Renal pelvis (tissue), 4 donors: ENCODE data around the gene CXorf58. TPM values are rescaled to one million over a fixed set of nuclear protein-coding genes. Genes with fewer than 3 reads are reported as not detected.

Experiments used
- DNase-seq: peaks from one replicate; pipeline ENCODE4 v3.0.0-alpha.2; 2013
- polyA plus RNA-seq, 3 donors: library from polyadenylated mRNA; unstranded; fragments of 120-200 nt; gene quantifications; one replicate each; pipeline ENCODE4 v1.2.1, GENCODE V29; 2013; ENCODE audit not compliant: insufficient read length in 3 of 3

The CXorf58 gene
- polyA plus RNA-seq, 3 donors = 0.21 to 0.34 (median 0.21) TPM

DNA sequence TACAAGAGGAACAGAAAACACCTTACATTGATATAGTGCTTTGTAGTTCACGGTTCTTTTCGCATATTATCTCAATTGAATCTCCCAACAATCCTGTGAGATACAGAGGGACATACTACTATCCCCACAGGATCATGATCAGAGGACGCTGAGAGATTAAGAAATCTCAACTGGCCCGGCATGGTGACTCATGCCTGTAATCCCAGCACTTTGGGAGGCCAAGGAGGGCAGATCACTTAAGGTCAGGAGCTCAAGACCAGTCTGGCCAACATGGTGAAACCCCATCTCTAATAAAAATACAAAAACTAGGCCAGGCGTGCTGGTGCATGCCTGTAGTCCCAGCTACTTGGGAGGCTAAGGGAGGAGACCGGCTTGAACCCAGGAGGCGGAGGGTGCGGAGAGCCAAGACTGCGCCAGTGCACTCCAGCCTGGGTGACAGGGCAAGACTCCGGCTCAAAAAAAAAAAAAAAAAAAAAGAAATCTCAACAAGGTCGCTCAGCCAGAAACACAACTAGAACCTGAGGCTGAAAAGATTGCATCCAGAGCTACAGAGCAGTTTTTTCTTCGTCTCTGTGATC is 7.5 kb upstream of the CXorf58 start:
- no peak for DNase-seq

DNA sequence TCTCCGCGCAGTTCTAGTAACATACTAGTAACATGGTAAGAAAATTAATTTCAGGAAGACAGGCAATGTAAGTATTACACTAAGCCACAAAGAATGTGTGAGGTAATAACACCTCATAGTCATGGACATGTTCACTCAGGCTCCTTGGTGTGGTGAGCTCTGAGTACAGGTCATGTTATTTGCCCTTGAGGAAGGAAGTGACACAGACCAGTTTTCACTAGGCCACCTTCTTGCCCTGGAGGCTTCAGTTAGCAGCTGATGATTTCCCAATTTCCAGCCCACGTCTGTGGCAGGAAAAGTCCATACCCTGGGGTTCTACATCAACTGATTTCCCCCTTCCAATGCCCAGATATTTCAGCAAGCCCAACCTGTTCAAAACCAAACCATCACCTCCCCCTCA is 6.7 kb upstream of the CXorf58 start:
- no peak for DNase-seq

DNA sequence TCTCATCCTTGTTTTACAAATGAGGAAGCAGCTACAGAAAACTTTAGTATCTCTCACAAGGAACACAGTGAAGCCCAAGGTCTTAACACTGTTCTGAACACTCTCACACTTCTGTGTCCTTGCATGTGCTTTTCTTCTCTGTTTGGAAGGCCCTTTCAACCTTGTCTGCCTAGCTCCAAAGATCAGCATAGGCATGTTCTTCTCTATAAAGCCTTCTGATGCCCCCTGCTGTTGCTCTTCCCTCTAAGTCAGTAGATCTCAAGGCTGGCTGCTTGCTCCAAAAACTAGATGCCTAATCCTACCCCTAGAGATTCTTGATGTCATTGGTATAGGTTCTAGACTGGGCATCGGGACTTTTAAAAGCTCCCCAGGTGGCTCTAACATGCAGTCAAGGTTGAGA is 6.0 kb upstream of the CXorf58 start:
- peak; percentile 65 for DNase-seq

DNA sequence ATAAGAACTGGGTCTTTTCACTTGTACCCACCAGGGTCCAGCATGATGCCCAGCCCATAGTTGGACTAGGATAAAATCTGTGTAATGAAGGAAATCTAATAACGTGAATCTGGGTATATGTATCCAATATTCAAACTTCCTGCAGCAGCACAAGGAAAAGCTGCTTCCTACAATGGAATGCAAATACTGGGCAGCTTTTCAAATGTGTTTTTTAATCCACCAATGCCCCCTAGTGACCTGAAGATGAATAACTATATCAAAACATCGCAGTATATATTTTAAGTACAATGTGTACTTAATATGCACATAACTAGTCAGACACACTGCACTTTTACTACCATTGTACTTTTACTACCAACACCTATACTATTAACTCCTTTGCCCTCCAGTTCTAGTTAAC is 5.4 kb upstream of the CXorf58 start:
- peak; percentile 47 for DNase-seq

DNA sequence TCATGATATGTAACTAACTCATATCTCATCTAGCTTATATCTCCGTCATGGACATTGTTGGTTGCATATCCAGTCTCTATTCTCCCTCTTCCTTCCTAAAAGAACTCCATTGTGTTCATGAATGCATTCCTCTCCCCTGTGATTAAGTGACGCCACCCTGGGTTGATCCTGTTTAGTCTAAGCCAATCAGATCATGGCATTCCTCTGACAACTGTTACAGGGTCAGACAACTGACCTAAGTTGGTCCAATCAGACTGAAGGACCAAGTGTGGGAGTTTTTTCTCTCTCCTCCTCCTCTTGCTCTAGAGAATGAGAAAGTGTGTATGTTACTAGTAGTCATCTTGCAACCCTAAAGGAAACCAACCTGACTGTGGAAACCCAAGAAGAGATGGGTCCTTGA is 3.7 kb upstream of the CXorf58 start:
- no peak for DNase-seq

DNA sequence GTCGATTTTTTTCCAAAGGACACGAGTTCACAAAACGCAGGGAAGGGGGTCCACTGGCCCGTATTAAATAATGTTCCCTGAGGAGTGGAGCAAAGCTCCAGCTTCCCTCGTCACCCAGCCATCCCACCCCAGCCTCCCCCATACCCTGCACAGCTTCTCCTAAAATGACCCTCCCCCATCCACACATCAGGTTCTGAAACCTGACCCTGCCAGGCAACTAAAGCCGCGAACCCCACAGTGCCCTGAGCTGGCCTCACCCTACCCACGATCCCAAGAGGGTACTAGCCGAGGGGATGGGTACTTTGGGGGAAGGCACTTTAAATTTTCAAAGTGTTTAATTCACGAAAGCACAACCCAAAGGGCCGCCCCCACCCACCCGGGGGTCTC is 702 bp upstream of the CXorf58 start:
- no peak for DNase-seq

DNA sequence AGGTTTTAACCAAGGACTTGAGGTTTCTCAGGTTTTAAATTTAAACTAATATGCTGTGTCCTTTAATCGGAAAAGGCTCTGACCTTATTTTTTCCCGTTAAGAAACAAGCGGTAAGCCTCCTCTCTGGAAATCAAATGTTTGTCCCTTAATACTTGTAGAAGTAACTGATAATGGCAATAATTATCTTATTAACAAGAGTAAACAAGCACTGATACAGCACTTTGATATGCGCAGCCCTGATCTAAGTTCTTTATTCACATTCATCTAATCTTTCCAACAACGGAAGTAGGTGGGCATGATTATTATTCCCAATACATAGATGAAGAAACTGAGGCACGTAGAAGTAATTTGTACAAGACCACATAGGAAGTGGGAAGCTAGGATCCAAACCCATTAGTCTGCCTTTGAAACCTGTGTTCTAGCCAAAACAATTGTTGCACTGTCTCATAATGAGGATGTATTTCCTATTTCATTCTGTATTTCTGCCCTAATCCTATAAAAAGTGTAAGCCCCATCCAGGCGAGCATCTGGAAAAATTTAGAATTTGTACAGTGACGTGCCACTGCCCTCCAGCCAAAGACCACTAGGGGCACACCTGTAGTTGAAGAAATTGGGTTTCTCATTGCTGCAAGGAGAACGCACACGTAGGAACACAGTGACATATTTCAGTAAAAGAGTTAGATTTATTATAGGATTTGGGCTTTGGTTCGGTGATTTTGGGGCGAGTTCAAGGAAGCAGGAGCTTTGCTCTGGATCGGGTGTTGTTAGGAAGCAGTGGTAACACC is 606 bp downstream of the CXorf58 start:
- no peak for DNase-seq

DNA sequence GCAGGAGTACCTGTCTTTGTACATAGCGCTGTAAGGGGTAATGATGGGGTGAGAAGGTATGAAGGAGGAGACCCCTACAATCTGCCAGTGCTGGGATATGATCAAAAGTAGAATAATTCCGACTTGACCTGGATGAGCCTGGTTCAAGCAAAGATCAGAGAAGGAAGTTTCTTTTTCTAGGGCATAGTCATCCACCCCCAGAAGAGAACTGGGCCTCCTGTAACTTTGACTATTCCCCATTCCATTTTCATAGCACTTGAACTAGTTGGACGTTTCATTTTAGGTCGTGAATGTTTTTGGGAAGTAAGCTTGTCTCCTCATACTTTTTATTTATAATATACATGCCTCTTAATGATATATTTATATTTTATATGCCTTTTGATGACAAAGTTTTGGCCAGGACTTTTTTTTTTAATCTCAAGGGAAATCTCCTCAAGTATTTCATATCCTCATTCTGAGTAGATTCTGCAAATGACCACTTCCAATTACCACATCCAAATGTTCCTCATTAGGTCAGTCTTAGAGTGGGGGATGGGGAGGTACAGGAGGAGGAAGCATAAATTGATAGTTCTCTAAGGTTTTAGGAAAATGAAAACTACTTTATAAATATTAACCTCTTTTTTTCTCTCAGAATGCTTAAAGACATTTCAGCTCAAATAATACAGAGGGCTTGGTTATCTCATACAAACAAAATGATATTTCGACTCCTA is 3.5 kb downstream of the CXorf58 start:
- DNase-seq = no peak

DNA sequence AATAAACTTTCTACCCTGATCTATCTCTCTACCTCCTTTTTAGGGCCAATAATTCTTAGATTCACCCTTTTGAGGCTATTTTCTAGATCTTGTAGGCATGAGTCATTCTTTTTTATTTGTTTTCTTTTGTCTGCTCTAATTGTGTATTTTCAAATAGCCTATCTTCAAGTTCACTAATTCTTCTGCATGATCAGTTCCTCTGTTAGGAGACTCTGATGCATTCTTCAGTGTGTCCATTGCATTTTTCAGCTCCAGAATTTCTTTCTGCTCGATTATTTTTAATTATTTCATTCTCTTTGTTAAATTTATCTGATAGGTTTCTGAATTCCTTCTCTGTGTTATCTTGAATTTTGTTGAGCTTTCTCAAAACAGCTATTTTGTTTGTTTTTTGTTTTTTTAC is 11.3 kb downstream of the CXorf58 start:
- DNase-seq = no peak

DNA sequence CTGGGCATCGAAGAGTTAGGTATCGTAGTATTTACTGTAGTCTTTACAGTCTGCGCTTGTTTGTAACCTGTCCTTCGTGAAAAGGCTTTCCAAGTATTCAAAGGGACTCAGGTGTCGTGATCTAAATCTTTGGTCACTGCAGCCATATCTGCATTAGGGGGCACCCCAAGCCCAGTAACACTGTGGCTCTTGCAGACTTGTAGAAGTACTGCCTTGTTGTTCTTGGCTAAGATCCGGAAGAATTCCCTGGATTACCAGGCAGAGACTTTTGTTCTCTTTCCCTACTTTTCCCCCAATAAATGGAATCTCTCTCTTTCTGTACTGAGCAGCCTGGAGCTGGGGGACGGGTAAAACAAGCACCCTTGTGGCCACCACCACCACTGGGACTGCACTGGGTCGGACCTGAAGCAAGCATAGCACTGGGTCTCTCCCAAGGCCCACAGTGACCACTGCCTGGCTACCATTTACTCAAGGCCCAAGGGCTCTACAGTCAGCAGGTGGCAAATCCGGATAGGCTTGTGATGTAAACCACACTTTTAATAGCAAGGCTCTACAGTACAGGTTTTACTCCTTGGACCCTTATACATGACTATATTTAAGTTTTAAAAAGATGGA is 12.0 kb downstream of the CXorf58 start:
- no peak for DNase-seq

DNA sequence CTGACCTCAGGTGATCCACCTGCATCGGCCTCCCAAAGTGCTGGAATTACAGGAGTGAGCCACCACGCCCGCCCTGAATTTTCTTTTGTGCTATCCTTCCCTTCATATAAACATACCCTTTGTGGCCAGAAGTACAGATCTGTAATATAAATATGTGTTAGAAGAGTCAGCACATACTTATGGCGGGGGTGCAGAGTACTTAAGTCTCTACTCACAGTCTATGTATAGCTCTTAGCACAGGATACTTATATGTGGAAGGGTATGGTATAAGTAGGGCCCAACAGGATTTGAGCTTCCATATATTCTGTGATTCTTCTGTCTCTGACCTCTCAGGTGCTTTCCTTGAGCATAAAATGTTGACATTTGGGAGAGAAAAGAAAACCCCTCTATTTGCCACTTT is 18.2 kb downstream of the CXorf58 start:
- DNase-seq = no peak

DNA sequence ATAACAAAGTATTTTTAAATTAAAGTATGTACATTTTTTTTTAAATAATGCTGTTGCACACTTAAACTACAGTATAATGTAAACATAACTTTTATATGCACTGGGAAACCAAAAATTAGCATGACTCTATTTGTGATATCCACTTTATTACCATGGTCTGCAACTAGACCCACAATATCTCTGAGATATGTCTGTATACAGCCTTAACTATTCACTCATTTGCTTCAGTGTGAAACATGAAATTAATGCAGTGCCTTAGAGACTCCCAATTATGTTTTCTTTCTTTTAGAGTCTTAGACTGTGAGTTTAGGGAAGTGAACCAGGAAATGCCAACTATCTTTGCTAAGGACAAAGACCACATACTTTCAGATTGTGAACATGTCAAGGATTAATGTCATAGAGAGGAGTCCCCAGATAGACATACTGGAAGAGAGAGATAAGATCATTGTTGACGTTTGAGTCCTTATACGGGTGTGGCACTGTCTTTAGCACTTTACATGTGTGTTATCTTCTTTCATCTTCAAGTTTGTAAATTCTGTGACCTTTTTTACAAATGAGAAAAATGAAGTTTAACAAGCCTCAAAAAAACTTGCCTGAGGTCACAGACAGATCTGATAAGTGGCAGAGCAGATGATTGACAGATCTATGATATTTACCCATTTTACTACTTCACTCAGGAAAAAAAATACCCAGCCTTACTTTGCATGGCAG is 23.2 kb downstream of the CXorf58 start:
- DNase-seq = no peak

DNA sequence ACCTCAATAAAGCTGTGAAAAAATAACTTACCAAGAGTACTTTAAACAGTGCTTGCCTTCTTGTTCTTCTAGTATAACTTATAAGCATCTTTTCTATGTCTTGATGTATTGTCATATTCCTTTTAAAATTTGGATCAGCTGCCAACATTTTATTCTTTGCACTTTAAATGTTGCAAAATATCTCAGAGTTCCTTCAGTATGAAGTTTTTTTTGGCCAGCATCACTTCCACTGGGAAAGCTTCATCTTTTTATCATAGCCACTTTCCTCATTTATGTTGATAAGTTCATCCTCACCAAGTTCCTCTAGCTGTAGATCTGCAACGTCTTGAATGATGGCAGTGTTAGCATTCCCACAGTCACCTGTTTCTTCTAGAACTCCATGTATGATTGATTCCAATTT is 24.2 kb downstream of the CXorf58 start:
- no peak for DNase-seq

DNA sequence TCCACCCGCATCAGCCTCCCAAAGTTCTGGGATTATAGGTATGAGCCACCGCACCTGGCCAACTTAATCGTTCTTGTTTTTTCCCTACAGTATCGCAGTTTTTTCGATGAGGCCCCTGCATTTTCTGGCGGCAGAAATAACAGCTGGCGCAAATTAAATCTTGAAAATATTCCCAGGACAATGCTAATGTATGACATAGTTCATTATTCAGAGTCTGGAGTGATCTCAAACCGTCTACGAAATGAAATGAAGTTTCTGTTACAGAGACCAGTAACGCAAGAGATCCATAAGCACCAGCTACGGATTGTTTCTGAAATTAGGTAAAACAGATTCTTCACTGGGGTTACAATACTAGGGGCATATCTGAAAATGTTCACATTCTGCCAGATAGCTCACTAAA is 27.3 kb downstream of the CXorf58 start:
- no peak for DNase-seq

DNA sequence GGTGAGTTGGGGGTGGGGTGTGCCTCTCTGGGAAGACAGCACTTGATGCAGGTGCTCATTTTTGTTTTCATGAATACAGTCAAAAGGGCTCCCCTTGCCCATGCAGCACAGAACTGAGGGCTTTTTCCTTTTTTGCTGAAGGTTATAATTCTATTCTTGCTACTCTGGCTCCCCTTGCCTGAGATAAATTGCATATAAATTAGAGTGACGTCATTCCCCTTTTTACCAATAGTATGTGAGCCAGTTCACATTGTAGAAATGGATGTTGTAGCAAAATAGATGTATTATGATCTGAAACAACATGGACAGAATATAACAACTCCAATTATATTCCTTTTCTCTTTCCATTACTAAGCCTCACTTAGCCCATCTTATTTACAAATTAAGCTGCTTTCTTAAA is 28.4 kb downstream of the CXorf58 start:
- DNase-seq = no peak

DNA sequence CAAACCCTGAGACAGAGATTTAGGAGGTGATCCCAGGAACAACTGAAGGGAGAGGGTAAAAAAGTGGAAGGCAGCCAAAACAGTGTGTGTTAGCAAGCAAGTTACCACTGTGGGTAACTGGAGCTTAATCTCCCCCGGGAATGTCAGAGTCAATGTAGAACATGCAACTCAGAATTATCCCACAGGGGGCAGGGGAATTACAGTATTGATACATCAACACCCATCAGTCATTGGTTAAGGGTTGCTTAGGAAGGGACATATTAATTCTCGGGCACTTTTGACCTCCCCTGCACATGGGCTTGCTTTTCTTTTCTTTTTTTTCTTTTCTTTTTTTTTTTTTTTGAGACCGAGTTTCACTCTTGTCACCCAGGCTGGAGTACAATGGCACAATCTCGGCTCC is 29.3 kb downstream of the CXorf58 start:
- DNase-seq = no peak

DNA sequence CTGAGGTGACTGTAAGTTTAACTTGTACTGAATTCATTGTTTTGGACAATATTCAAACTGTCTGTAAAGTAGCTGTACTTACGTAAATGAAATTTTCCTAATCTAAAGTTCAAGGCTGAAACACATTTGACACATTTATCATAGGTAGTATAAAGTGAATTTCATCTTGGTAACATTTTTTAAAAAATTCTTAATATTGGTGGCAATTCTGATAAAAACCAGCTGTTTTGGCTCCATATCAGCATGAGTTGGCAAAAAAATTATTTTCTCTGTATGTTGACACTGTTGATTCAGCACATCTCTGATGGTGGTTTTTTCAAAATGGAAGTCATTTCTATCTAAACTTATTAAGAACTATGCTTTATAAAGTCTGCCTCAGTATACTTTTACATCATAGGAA is 30.9 kb downstream of the CXorf58 start:
- no peak for DNase-seq

DNA sequence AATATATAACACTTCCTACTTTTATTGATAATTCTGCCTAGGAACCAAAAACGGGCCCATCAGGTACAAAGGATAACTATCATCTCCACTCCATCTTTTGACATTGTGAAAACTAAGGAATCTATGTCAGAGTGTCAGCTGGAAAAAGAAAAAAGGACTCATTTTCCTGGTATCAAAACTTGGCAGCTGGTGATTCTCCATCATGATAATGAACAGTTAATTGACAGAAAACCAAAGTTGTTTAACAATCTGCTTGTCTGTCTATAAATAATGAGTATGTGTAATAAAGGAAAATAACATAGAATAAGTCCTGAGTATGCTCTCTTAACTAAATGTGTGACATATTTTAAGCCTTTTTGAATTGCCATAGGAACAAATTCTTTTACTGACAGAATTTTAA is 31.4 kb downstream of the CXorf58 start:
- no peak for DNase-seq

DNA sequence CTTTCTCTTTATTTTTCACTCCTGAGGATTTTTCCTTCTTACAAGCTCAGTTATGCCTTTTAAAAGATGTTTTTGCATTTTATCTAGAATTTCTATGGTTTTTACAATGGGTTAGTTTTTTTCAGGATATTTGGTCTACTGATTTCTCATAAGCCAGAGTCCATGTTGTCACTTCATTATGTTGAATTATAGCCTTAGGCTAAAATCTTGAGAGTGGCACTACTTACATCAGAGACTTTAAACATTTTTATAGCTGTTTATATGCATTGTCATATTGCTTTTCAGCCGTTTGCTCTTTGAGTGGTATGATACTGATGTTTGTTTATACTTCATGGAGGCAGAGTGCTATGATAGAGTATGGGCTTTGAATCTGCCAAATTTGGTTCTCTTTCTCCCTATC is 36.4 kb downstream of the CXorf58 start:
- DNase-seq = no peak

DNA sequence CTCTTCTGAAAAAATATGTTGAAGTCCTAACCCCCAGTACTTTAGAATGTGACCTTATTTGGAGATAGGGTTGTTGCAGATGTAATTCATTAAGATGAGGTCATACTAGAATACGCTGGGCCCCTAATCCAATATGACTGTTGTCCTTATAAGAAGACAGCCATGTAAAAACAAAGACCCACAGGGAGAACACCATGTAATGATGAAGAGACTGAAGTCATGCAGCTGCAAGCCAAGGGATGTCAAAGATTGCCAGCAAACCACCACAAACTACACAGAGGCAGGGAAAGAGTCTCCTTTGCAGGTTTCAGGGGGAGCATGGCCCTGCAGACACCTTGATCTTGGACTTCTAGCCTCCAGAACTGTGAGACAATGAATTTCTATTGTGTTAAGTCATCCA is 37.4 kb downstream of the CXorf58 start:
- DNase-seq = no peak

DNA sequence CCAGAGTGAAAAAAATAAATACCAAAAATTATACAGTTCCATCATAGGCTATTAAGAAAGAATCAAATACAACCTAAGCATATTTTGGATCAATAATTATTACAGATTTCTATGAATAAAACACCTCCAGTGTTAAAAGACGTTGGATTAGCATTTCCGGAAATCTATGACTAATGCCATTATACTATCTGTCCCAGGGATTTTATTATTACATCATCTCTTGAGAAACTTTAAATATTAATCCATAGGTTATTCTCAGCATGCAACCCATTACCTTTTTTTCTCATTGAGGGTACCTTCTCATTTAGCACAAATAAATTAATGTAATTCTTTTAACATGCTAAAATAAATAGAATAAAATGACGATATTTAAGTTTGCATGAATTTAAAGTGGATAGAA is 44.6 kb downstream of the CXorf58 start:
- no peak for DNase-seq
